H9 (cell line): Measurements from ENCODE around the gene RAD18. TPM values are rescaled to one million over a fixed set of nuclear protein-coding genes. Genes with fewer than 3 reads are reported as not detected.

ENCODE experiments used
- DNase-seq: peaks from one replicate; pipeline ENCODE4 v3.0.0-alpha.2; 2017
- H2AFZ ChIP-seq: one replicate; pipeline ENCODE4 v1.6.1; 2013; ENCODE audit warnings: mild to moderate bottlenecking, low read length, control low read depth, moderate library complexity
- H2AK5ac ChIP-seq: 2 replicates; pipeline ENCODE4 v1.6.1; 2013; ENCODE audit warnings: low read length, control low read depth, mixed read lengths; ENCODE audit not compliant: insufficient read length
- H2BK120ac ChIP-seq: one replicate; pipeline ENCODE4 v1.6.1; 2013; ENCODE audit warnings: low read depth, mild to moderate bottlenecking, low read length, control low read depth, inconsistent platforms; ENCODE audit not compliant: poor library complexity, severe bottlenecking
- H2BK12ac ChIP-seq: 2 replicates; pipeline ENCODE4 v1.6.1; 2013; ENCODE audit warnings: low read length, control low read depth, mixed read lengths, low read depth; ENCODE audit not compliant: insufficient read length
- H2BK15ac ChIP-seq: 2 replicates; pipeline ENCODE4 v1.6.1; 2013; ENCODE audit warnings: low read depth, low read length, control low read depth
- H2BK20ac ChIP-seq: one replicate; pipeline ENCODE4 v1.6.1; 2013; ENCODE audit warnings: low read depth, mild to moderate bottlenecking, low read length, control low read depth, inconsistent platforms; ENCODE audit not compliant: poor library complexity, severe bottlenecking
- H2BK5ac ChIP-seq: 2 replicates; pipeline ENCODE4 v1.6.1; 2013; ENCODE audit warnings: low read length, control low read depth, mixed read lengths; ENCODE audit not compliant: insufficient read length
- H3K14ac ChIP-seq: 2 replicates; pipeline ENCODE4 v1.6.1; 2013; ENCODE audit warnings: low read length, control low read depth; ENCODE audit not compliant: insufficient read depth
- H3K18ac ChIP-seq: 2 replicates; pipeline ENCODE4 v1.6.1; 2013; ENCODE audit warnings: low read depth, mild to moderate bottlenecking, mixed read lengths, low read length, control low read depth; ENCODE audit not compliant: insufficient read length
- H3K23ac ChIP-seq: 2 replicates; pipeline ENCODE4 v1.6.1; 2013; ENCODE audit warnings: low read length, control low read depth, mixed read lengths, low read depth; ENCODE audit not compliant: insufficient read length
- H3K23me2 ChIP-seq: 2 replicates; pipeline ENCODE4 v1.6.1; 2013; ENCODE audit warnings: low read depth, mild to moderate bottlenecking, mixed read lengths, low read length, control low read depth; ENCODE audit not compliant: insufficient read length, poor library complexity, severe bottlenecking
- H3K27ac ChIP-seq: 2 replicates; pipeline ENCODE4 v1.5.1; 2013; ENCODE audit warnings: low read length, control low read depth, mixed read lengths, low read depth; ENCODE audit not compliant: insufficient read length
- H3K27me3 ChIP-seq: 2 replicates; pipeline ENCODE4 v1.6.1; 2013; ENCODE audit warnings: low read length, control low read depth, inconsistent platforms; ENCODE audit not compliant: insufficient read depth
- H3K4ac ChIP-seq: 2 replicates; pipeline ENCODE4 v1.6.1; 2013; ENCODE audit warnings: low read depth, mild to moderate bottlenecking, control low read depth, inconsistent platforms, low read length, moderate library complexity
- H3K4me1 ChIP-seq: 2 replicates; pipeline ENCODE4 v1.6.1; 2013; ENCODE audit warnings: low read length, control low read depth, inconsistent platforms; ENCODE audit not compliant: insufficient read depth
- H3K4me2 ChIP-seq: 2 replicates; pipeline ENCODE4 v1.6.1; 2013; ENCODE audit warnings: low read length, control low read depth, mixed read lengths; ENCODE audit not compliant: insufficient read length, insufficient read depth
- H3K56ac ChIP-seq: 2 replicates; pipeline ENCODE4 v1.6.1; 2013; ENCODE audit warnings: low read depth, mild to moderate bottlenecking, mixed read lengths, low read length, control low read depth; ENCODE audit not compliant: insufficient read length
- H3K79me1 ChIP-seq: 2 replicates; pipeline ENCODE4 v1.6.1; 2013; ENCODE audit warnings: low read depth, mild to moderate bottlenecking, moderate library complexity, low read length, control low read depth, inconsistent platforms; ENCODE audit not compliant: insufficient read depth, poor library complexity, severe bottlenecking
- H3K79me2 ChIP-seq: 2 replicates; pipeline ENCODE4 v1.6.1; 2013; ENCODE audit warnings: low read length, control low read depth, inconsistent platforms; ENCODE audit not compliant: insufficient read depth
- H3K9ac ChIP-seq: 2 replicates; pipeline ENCODE4 v1.6.1; 2013; ENCODE audit warnings: low read length, control low read depth, mixed read lengths; ENCODE audit not compliant: insufficient read length; ENCODE audit errors: extremely low read depth
- H3K9me3 ChIP-seq: one replicate; pipeline ENCODE4 v1.6.1; 2013; ENCODE audit warnings: low read depth, low read length, inconsistent platforms; ENCODE audit not compliant: control insufficient read depth
- H3T11ph ChIP-seq: one replicate; pipeline ENCODE4 v1.6.1; 2013; ENCODE audit warnings: mild to moderate bottlenecking, low read length, control low read depth, inconsistent platforms
- H4K20me1 ChIP-seq: one replicate; pipeline ENCODE4 v1.6.1; 2013; ENCODE audit not compliant: control insufficient read depth, insufficient read length, insufficient read depth
- H4K5ac ChIP-seq: 2 replicates; pipeline ENCODE4 v1.6.1; 2013; ENCODE audit warnings: low read depth, mild to moderate bottlenecking, mixed read lengths, low read length, control low read depth; ENCODE audit not compliant: insufficient read length
- H4K8ac ChIP-seq: replicated peaks from 2 replicates; pipeline ENCODE4 v1.6.1; 2013; ENCODE audit warnings: low read length, control low read depth, mixed read lengths, low read depth; ENCODE audit not compliant: insufficient read length
- H4K91ac ChIP-seq: 2 replicates; pipeline ENCODE4 v1.6.1; 2013; ENCODE audit warnings: low read depth, mild to moderate bottlenecking, moderate library complexity, mixed read lengths, low read length, control low read depth; ENCODE audit not compliant: insufficient read length
- H3K27ac Mint-ChIP-seq, 3 experiments: 2 replicates in 2 of 3; 3 replicates in 1 of 3; pipeline ENCODE4 v1.8.0; 2020 to 2021; ENCODE audit warnings: mixed read lengths in 3 of 3, mild to moderate bottlenecking in 1 of 3, moderate library complexity in 1 of 3
- H3K27me3 Mint-ChIP-seq: 2 replicates; pipeline ENCODE4 v1.8.0; 2021; ENCODE audit warnings: low read depth, mild to moderate bottlenecking, moderate library complexity, mixed read lengths
- H3K36me3 Mint-ChIP-seq, 3 experiments: 2 replicates in 2 of 3; 3 replicates in 1 of 3; pipeline ENCODE4 v1.8.0; 2020 to 2021; ENCODE audit warnings: low read depth in 3 of 3, mixed read lengths in 3 of 3; ENCODE audit not compliant: insufficient read depth in 1 of 3
- H3K4me1 Mint-ChIP-seq, 2 experiments: 2 replicates each; pipeline ENCODE4 v1.8.0; 2020; ENCODE audit warnings: mixed read lengths in 2 of 2
- H3K4me3 Mint-ChIP-seq, 2 experiments: 2 replicates in 1 of 2; 3 replicates in 1 of 2; pipeline ENCODE4 v1.8.0; 2020 to 2021; ENCODE audit warnings: mild to moderate bottlenecking in 2 of 2, mixed read lengths in 2 of 2, moderate library complexity in 1 of 2
- H3K9me3 Mint-ChIP-seq, 2 experiments: 2 replicates in 1 of 2; 3 replicates in 1 of 2; pipeline ENCODE4 v1.8.0; 2020; ENCODE audit warnings: mild to moderate bottlenecking in 2 of 2, mixed read lengths in 2 of 2, moderate library complexity in 1 of 2
- WGBS: extraction: QIAGEN DNeasy Blood & Tissue Kit; methylation state at CpG from one replicate; pipeline ENCODE4 v1.1.7; 2013; ENCODE audit warnings: missing lambda C conversion rate, low lambda C conversion rate, mixed read lengths; ENCODE audit not compliant: insufficient read length; ENCODE audit errors: extremely low coverage; 5-methylcytosine and 5-hydroxymethylcytosine counted together
- total RNA-seq: library from RNA; stranded (reverse); gene quantifications from 2 replicates; pipeline ENCODE4 v1.2.1, GENCODE V29; 2021
- TF ChIP-seq, protein P1 (sequence below): fragments of 200-600 bp; sonication (generic); conservative IDR thresholded peaks from 3 replicates; pipeline ENCODE4 v1.8.0; 2021; ENCODE audit warnings: antibody characterized with exemption, mild to moderate bottlenecking

The RAD18 gene
- total RNA-seq, 1 experiment from 2014 or later = 27.8 TPM

DNA sequence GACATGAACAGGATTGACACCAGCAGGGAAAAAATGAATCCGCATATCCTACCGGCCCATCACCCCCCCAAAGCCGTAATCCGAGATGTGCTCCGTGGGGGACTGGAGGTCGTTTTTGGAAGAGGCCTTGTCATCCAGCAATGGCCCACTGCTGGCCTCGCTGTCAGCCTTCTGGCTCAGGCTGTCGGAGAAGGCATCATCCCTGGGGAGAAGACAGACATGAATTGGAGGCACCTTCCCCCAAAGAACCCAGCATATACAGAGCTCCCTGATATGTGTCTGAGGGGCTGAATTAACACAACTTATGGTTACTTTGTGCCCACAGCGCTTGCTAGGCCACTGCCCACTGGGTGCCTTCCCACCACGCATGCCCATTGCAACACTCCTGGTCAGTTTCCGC, 29.6 kb upstream of the RAD18 start:
- H2BK20ac ChIP-seq = no peak overlapping the region
- WGBS = no CpG with 5 or more reads among the region's 11 CpGs
- H3K23ac ChIP-seq = no peak overlapping the region
- no peak overlapping the region; the same call in 1 of the 2 replicates for H3K14ac ChIP-seq
- H2BK15ac ChIP-seq = no peak overlapping the region
- H3K4ac ChIP-seq = no peak overlapping the region
- no peaks in the 10 kb centered on the region for H4K20me1 ChIP-seq
- no peak overlapping the region for H4K5ac ChIP-seq
- H2AK5ac ChIP-seq = no peak overlapping the region
- H2BK5ac ChIP-seq = no peak overlapping the region
- H2AFZ ChIP-seq = no peak overlapping the region
- H3K9me3 Mint-ChIP-seq = no peaks in the 10 kb centered on the region
- H3T11ph ChIP-seq = no peak overlapping the region
- H2BK120ac ChIP-seq = no peak overlapping the region
- H3K27me3 Mint-ChIP-seq = peaks cover 2% of the 10 kb centered on the region; the same call in 1 of the 2 replicates
- H4K91ac ChIP-seq = no peak overlapping the region
- no peaks in the 10 kb centered on the region for H3K79me2 ChIP-seq
- no peaks in the 10 kb centered on the region for H3K9me3 ChIP-seq
- H3K18ac ChIP-seq = no peak overlapping the region
- no peak for DNase-seq
- no peak overlapping the region for H2BK12ac ChIP-seq
- peaks cover 19 to 21% of the 10 kb centered on the region in 2 experiments for H3K4me1 Mint-ChIP-seq
- H3K4me1 ChIP-seq = no peaks in the 10 kb centered on the region
- H3K56ac ChIP-seq = no peak overlapping the region
- H3K36me3 Mint-ChIP-seq = no peaks in the 10 kb centered on the region; a peak in 1 of 7 replicates
- H3K27ac Mint-ChIP-seq = no peak overlapping the region
- H3K27ac ChIP-seq = no peak overlapping the region
- no peak overlapping the region for H3K4me2 ChIP-seq
- no peaks in the 10 kb centered on the region for H3K23me2 ChIP-seq
- H3K9ac ChIP-seq = no peak overlapping the region
- H4K8ac ChIP-seq = no peak overlapping the region
- no peak overlapping the region; a peak in 1 of 5 replicates for H3K4me3 Mint-ChIP-seq
- TF ChIP-seq, protein P1, sequence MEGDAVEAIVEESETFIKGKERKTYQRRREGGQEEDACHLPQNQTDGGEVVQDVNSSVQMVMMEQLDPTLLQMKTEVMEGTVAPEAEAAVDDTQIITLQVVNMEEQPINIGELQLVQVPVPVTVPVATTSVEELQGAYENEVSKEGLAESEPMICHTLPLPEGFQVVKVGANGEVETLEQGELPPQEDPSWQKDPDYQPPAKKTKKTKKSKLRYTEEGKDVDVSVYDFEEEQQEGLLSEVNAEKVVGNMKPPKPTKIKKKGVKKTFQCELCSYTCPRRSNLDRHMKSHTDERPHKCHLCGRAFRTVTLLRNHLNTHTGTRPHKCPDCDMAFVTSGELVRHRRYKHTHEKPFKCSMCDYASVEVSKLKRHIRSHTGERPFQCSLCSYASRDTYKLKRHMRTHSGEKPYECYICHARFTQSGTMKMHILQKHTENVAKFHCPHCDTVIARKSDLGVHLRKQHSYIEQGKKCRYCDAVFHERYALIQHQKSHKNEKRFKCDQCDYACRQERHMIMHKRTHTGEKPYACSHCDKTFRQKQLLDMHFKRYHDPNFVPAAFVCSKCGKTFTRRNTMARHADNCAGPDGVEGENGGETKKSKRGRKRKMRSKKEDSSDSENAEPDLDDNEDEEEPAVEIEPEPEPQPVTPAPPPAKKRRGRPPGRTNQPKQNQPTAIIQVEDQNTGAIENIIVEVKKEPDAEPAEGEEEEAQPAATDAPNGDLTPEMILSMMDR = no peak
- H3K79me1 ChIP-seq = no peaks in the 10 kb centered on the region
- H3K27me3 ChIP-seq = no peaks in the 10 kb centered on the region
